MCF 10A (cell line): ENCODE measurements around the gene BOD1. TPM values are rescaled to one million over a fixed set of nuclear protein-coding genes. Genes with fewer than 3 reads are reported as not detected.
A peak's percentile ranks its signal among the peaks of the same experiment; 100 is the strongest.

Source experiments
- BruUV-seq: library from RNA; stranded (reverse); fragments of 400-500 nt; replicated peaks from 2 replicates; lab custom pipeline; 2021; lab: Mats Ljungman, UMichigan
- CTCF ChIA-PET: fragments of 300-600 bp; sonication (Branson Sonifier 250); formaldehyde crosslinking; extraction: SDS; loops from one replicate; lab custom pipeline; 2021; ENCODE audit warnings: antibody characterized with exemption, inconsistent platforms; lab: Yijun Ruan, JAX
- POLR2A ChIA-PET: fragments of 300-600, 350-650 bp; sonication (Branson Sonifier 250); formaldehyde crosslinking; extraction: SDS; loops from one replicate; lab custom pipeline; 2020; ENCODE audit warnings: antibody characterized with exemption, inconsistent platforms; lab: Yijun Ruan, JAX
- DNase-seq: peaks from one replicate; pipeline ENCODE4 v3.0.0-alpha.2; 2018; ENCODE audit not compliant: unreplicated experiment
- H3K27ac Mint-ChIP-seq: one replicate; pipeline ENCODE4 v1.8.0; 2022; ENCODE audit warnings: mild to moderate bottlenecking, low read depth, mixed read lengths; ENCODE audit not compliant: unreplicated experiment
- H3K27me3 Mint-ChIP-seq: one replicate; pipeline ENCODE4 v1.8.0; 2022; ENCODE audit warnings: mixed read lengths; ENCODE audit not compliant: insufficient read depth, unreplicated experiment
- H3K36me3 Mint-ChIP-seq: one replicate; pipeline ENCODE4 v1.8.0; 2022; ENCODE audit warnings: mild to moderate bottlenecking, moderate library complexity, mixed read lengths; ENCODE audit not compliant: insufficient read depth, unreplicated experiment
- H3K4me1 Mint-ChIP-seq: one replicate; pipeline ENCODE4 v1.8.0; 2022; ENCODE audit warnings: mixed read lengths; ENCODE audit not compliant: insufficient read depth, unreplicated experiment
- H3K4me3 Mint-ChIP-seq: one replicate; pipeline ENCODE4 v1.8.0; 2022; ENCODE audit warnings: mild to moderate bottlenecking, moderate library complexity, mixed read lengths; ENCODE audit not compliant: unreplicated experiment
- H3K9me3 Mint-ChIP-seq: one replicate; pipeline ENCODE4 v1.8.0; 2022; ENCODE audit warnings: mixed read lengths; ENCODE audit not compliant: unreplicated experiment
- intact Hi-C: fragments of 100-400 bp; cut with micrococcal nuclease; formaldehyde crosslinking; loops from 2 replicates; pipeline ENCODE4 v1.14.1; 2022
- total RNA-seq: library from RNA; stranded (reverse); gene quantifications from 2 replicates; pipeline ENCODE4 v1.2.3, GENCODE V29; 2022
- TF ChIP-seq, protein P1 (sequence below): fragments of 200-600 bp; IDR thresholded peaks from one replicate; pipeline ENCODE4 v1.8.0; 2022; ENCODE audit warnings: antibody characterized with exemption, mild to moderate bottlenecking; ENCODE audit not compliant: unreplicated experiment

BOD1 gene
- total RNA-seq, 1 experiment from 2014 or later: 139 TPM

DNA sequence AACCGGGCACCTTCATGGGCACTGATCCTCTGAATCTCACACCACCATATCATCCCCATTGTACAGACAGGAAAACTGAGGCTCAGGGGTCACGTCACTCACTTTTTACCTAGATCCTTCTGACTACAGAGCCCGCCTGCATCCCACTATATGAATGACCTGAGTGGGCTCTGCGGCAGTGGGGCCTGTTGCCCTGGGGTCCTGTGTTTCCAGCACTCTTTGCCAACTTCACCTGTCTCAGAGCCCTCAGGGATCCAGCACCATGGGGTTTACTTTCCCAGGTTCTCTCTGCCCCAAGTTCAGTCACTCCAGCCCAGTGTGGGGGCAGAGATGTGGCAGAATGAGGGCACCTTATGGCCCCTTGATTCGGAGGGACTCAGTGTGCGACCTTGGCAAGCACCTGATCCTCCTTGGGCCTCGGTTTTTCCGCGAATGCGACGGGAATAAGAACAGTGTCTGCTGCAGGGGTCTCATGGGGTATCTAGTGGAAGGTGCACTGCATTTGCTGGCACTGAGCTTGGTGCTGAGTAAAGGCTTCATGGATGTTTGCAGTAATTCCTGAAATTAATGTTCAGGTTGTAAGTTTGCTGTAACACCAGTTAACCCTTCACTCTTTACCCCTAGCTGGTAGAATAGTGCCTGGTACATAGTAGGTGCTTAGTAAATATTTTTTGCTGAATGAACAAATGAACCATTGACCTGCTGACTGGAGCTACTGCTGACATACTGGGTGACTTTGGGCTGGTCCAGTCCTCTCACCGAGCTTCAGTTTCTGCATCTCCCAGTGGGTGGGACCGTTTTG, 47.1 kb upstream of the BOD1 start:
- ChIA-PET POLR2A (interaction anchor here (0.6 to 1.0 kb wide), 2 partner anchors 47 to 99 kb away, joined by 3 to 7 read pairs; partner anchors contain the start of gene BOD1), CTCF (interaction anchor here (0.9 kb wide), 1 partner anchor 30 kb away, joined by 3 read pairs; no protein-coding TSS in a partner anchor)
- intact Hi-C loops: no loop called here
- H3K4me1 Mint-ChIP-seq: no peaks in the 10 kb centered on the region
- no peaks in the 10 kb centered on the region for H3K36me3 Mint-ChIP-seq
- H3K4me3 Mint-ChIP-seq: no peak overlapping the region
- H3K27me3 Mint-ChIP-seq: no peaks in the 10 kb centered on the region
- no TSS peak for BruUV-seq
- TF ChIP-seq, protein P1, sequence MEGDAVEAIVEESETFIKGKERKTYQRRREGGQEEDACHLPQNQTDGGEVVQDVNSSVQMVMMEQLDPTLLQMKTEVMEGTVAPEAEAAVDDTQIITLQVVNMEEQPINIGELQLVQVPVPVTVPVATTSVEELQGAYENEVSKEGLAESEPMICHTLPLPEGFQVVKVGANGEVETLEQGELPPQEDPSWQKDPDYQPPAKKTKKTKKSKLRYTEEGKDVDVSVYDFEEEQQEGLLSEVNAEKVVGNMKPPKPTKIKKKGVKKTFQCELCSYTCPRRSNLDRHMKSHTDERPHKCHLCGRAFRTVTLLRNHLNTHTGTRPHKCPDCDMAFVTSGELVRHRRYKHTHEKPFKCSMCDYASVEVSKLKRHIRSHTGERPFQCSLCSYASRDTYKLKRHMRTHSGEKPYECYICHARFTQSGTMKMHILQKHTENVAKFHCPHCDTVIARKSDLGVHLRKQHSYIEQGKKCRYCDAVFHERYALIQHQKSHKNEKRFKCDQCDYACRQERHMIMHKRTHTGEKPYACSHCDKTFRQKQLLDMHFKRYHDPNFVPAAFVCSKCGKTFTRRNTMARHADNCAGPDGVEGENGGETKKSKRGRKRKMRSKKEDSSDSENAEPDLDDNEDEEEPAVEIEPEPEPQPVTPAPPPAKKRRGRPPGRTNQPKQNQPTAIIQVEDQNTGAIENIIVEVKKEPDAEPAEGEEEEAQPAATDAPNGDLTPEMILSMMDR: no peak
- no peak for DNase-seq
- no peak overlapping the region for H3K27ac Mint-ChIP-seq
- H3K9me3 Mint-ChIP-seq: no peaks in the 10 kb centered on the region

DNA sequence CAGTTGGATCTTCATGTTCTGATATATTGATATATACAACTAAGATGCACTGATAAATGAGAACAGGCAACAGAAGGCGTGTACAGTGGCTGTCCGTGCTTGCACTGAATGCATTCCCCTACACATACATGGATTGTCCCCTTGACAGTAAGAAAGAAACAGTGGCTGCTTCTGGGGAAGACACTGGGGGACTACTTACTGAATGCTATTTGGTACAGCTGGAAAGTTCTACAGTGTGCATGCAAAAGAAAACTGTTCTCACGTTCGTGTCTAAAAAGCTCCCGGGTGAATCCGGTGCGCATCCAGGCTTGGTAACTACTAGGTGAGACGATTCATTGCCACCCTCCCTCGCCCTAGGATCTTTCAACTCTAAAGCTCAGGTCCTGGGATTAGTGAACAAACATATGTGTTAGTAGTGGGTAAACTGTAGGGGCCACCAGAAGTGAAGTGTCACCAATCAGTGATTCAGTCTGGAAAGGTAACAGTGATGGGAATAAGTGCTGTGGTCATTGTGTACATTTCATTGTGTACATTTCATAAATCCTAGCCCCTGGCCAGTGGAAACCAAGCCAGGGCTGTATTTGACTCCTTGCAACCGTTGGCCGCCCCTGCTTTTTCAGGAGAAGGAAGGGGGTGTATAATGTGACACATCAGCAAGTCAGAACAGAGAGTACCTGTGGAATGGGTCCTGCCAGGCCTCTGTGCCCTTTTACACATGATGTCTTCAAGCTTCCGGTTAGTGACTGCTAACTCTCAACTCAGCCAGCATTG, 46.3 kb upstream of the BOD1 start:
- POLR2A ChIA-PET: no interaction called here
- CTCF ChIA-PET: interaction anchor here (0.6 to 1.0 kb wide), 2 partner anchors 319 to 655 kb away, joined by 3 read pairs; no protein-coding TSS in a partner anchor
- Mint-ChIP-seq H3K4me3 (no peak overlapping the region), H3K9me3 (no peaks in the 10 kb centered on the region), H3K36me3 (no peaks in the 10 kb centered on the region), H3K4me1 (no peaks in the 10 kb centered on the region), H3K27me3 (no peaks in the 10 kb centered on the region), H3K27ac (no peak overlapping the region)
- BruUV-seq: no TSS peak
- peak; percentile 11 for DNase-seq
- intact Hi-C loops: no loop called here
- TF ChIP-seq, protein P1: no peak

DNA sequence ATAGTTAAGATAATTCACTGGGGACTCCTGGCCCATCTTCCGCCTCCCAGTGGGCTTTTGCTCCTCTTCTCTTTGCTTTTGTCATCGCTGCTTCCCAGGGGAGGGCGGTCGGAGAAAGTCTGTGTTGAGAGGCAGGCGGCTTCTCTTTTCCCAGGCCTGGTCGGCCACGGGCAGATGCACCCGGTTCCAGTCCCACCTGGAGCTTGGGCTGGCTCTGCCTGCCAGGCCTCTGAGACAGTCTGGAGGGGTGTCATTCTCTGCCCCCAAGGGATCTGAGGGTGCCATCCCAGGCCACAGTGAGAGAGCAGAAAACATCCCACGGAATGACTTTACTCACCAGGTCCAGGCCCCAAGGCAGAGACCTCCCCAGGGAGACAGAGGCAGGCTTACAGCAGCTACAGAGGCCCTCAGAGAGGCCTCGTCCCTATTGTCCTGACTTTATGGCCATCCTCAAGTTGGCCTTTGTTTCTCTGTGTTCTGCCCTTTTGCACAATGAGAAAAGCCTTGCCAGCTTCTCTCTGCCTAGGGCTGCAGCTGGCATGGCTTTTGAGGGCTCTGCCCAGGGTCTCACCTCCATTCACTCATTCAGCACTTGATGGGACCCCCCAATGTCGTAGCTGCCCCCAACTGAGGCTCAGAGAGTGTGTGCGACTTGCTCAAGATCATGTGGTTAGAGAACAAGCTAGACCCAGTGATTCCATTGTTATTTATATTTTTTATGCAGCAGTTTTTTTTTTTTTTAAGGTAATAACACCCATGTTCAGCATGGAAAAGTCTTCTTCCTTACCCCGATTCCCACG, 44.2 kb upstream of the BOD1 start:
- Mint-ChIP-seq H3K36me3 (no peaks in the 10 kb centered on the region), H3K4me1 (no peaks in the 10 kb centered on the region), H3K27ac (no peak overlapping the region), H3K27me3 (no peaks in the 10 kb centered on the region), H3K4me3 (no peak overlapping the region), H3K9me3 (no peaks in the 10 kb centered on the region)
- ChIA-PET POLR2A (no interaction called here), CTCF (interaction anchor here (0.6 to 1.1 kb wide), 2 partner anchors 11 to 824 kb away, joined by 4 read pairs; no protein-coding TSS in a partner anchor)
- DNase-seq: no peak
- intact Hi-C loops: no loop called here
- no TSS peak for BruUV-seq
- TF ChIP-seq, protein P1: no peak
